K562 (cell line): ENCODE results near the gene DRD2. TPM values are rescaled to one million over a fixed set of nuclear protein-coding genes. Genes with fewer than 3 reads are reported as not detected.

ENCODE experiments used
- ATAC-seq: fragments of 200-7000 bp; cut with Tn5 transposase; 3 replicates; pipeline ENCODE4 v1.9.1; 2020; ENCODE audit warnings: moderate library complexity
- BruUV-seq: library from RNA; stranded (reverse); fragments of 400-500 nt; replicated peaks from 2 replicates; lab custom pipeline; 2021; lab: Mats Ljungman, UMichigan
- CTCF ChIA-PET: fragments of 300-600 bp; formaldehyde crosslinking; extraction: SDS; loops from one replicate; lab custom pipeline; 2021; ENCODE audit warnings: low intra/inter-chr PET ratio; lab: Yijun Ruan, JAX
- POLR2A ChIA-PET: fragments of 300-600, 350-650 bp; sonication (Branson Sonifier 250); formaldehyde crosslinking; extraction: SDS; loops from one replicate; lab custom pipeline; 2021; ENCODE audit warnings: antibody characterized with exemption, inconsistent platforms; lab: Yijun Ruan, JAX
- DNase-seq, 4 experiments: peaks; one replicate each; pipeline versions ENCODE4 v3.0.0 to v3.0.0-alpha.2; 2011 to 2018; ENCODE audit warnings: low spot score in 3 of 4, mixed read lengths in 3 of 4; ENCODE audit errors: extremely low read depth in 1 of 4
- FAIRE-seq: peaks from 2 replicates; lab custom pipeline; 2011; peaks lifted over from hg19 to GRCh38; lab: Jason Lieb, UNC
- H2AFZ ChIP-seq: 2 replicates; pipeline ENCODE4 v1.6.0; 2011; ENCODE audit warnings: low read depth, low read length, control low read depth, inconsistent platforms
- H3K27ac ChIP-seq: fragments of 200-600 bp; 3 replicates; pipeline ENCODE4 v1.8.0; 2011; ENCODE audit warnings: low read depth, mild to moderate bottlenecking, control low read depth, inconsistent platforms, low read length, moderate library complexity, mixed read lengths; ENCODE audit errors: extremely low read depth
- H3K27me3 ChIP-seq, 2 experiments: fragments of 300-600 bp in 1 of 2; 2 replicates in 1 of 2; 3 replicates in 1 of 2; pipeline versions ENCODE4 v1.6.0 to v1.8.0; 2011; ENCODE audit warnings: inconsistent platforms in 2 of 2, low read length in 2 of 2, mild to moderate bottlenecking in 1 of 2, mixed read lengths in 1 of 2, moderate library complexity in 1 of 2; ENCODE audit not compliant: control insufficient read depth in 2 of 2, insufficient read depth in 2 of 2
- H3K36me3 ChIP-seq: fragments of 300-600 bp; 3 replicates; pipeline ENCODE4 v1.8.0; 2011; ENCODE audit warnings: mild to moderate bottlenecking, low read length, inconsistent platforms; ENCODE audit not compliant: control insufficient read depth, insufficient read depth
- H3K4me1 ChIP-seq, 2 experiments: fragments of 200-600 bp in 1 of 2; replicated peaks in 1 of 2; 2 replicates in 1 of 2; 3 replicates in 1 of 2; pipeline versions ENCODE4 v1.5.1 to v1.8.0; 2011; ENCODE audit warnings: inconsistent platforms in 2 of 2, low read length in 2 of 2, mild to moderate bottlenecking in 1 of 2, mixed read lengths in 1 of 2, moderate library complexity in 1 of 2; ENCODE audit not compliant: control insufficient read depth in 2 of 2, insufficient read depth in 2 of 2
- H3K4me2 ChIP-seq: 2 replicates; pipeline ENCODE4 v1.6.1; 2011; ENCODE audit warnings: low read length, control low read depth, inconsistent platforms, mixed read lengths; ENCODE audit not compliant: insufficient read depth
- H3K4me3 ChIP-seq: fragments of 200-600 bp; sonication (generic), shearing (Covaris generic); 2 replicates; pipeline ENCODE4 v1.5.1; 2016; ENCODE audit warnings: control low read depth, inconsistent platforms
- H3K79me2 ChIP-seq: fragments of 200-600 bp; 3 replicates; pipeline ENCODE4 v1.8.0; 2011; ENCODE audit warnings: low read length, inconsistent platforms; ENCODE audit not compliant: control insufficient read depth, insufficient read depth
- H3K9ac ChIP-seq, 2 experiments: 2 replicates each; pipeline versions ENCODE4 v1.6.0 to v1.6.1; 2011; ENCODE audit warnings: low read depth in 2 of 2, low read length in 2 of 2, control low read depth in 1 of 2, inconsistent platforms in 1 of 2, mild to moderate bottlenecking in 1 of 2, mixed read lengths in 1 of 2; ENCODE audit not compliant: insufficient read depth in 1 of 2
- H3K9me1 ChIP-seq: one replicate; pipeline ENCODE4 v1.6.0; 2011; ENCODE audit warnings: inconsistent platforms, mild to moderate bottlenecking, low read length, moderate library complexity; ENCODE audit not compliant: control insufficient read depth, insufficient read depth
- H3K9me3 ChIP-seq: replicated peaks from 2 replicates; pipeline ENCODE4 v1.5.1; 2011; ENCODE audit warnings: low read depth, low read length, inconsistent platforms; ENCODE audit not compliant: control insufficient read depth, insufficient read depth
- H4K20me1 ChIP-seq: replicated peaks from 2 replicates; pipeline ENCODE4 v1.6.1; 2011; ENCODE audit warnings: low read length, inconsistent platforms, mixed read lengths; ENCODE audit not compliant: control insufficient read depth, insufficient read depth
- ARID2 ChIP-seq: fragments of 450-650 bp; IDR thresholded peaks from 2 replicates; pipeline ENCODE4 v1.6.1; 2017; ENCODE audit warnings: antibody characterized with exemption, mild to moderate bottlenecking
- BRD4 ChIP-seq: fragments of 200-600 bp; sonication (generic); IDR thresholded peaks from 2 replicates; pipeline ENCODE4 v1.6.1; 2017; ENCODE audit warnings: inconsistent platforms
- HOXB6 ChIP-seq: fragments of 250-450 bp; sonication (Bioruptor Pico); IDR thresholded peaks from 2 replicates; pipeline ENCODE4 v1.5.1; 2022; ENCODE audit warnings: mild to moderate bottlenecking, borderline replicate concordance
- ID3 ChIP-seq, 2 experiments: fragments of 250-450 bp in 1 of 2; fragments of 450-650 bp in 1 of 2; sonication (Bioruptor Pico) in 1 of 2; IDR thresholded peaks; 2 replicates each; pipeline versions ENCODE4 v1.6.1 to v1.8.0; 2016 to 2021; ENCODE audit warnings: mild to moderate bottlenecking in 2 of 2, moderate library complexity in 2 of 2, missing compliant biosample characterization in 1 of 2, missing genetic modification characterization in 1 of 2
- IFI16 ChIP-seq: fragments of 250-450 bp; sonication (Bioruptor Pico); IDR thresholded peaks from 2 replicates; pipeline ENCODE4 v2.1.2; 2022; ENCODE audit warnings: mild to moderate bottlenecking, inconsistent platforms
- KDM2B ChIP-seq: fragments of 250-450 bp; sonication (Bioruptor Pico); IDR thresholded peaks from 2 replicates; pipeline ENCODE4 v1.8.0; 2021; ENCODE audit warnings: mild to moderate bottlenecking, moderate library complexity
- POLR2AphosphoS2 ChIP-seq: IDR thresholded peaks from 2 replicates; pipeline ENCODE4 v1.6.1; 2012; ENCODE audit warnings: low read length, improper control_type of control experiment
- POLR2AphosphoS5 ChIP-seq: IDR thresholded peaks from 2 replicates; pipeline ENCODE4 v1.6.1; 2011; ENCODE audit warnings: mild to moderate bottlenecking, low read depth, low read length, moderate library complexity; ENCODE audit not compliant: control insufficient read depth, insufficient read depth
- TRIM25 ChIP-seq: fragments of 450-650 bp; IDR thresholded peaks from 2 replicates; pipeline ENCODE4 v1.7.0; 2016; ENCODE audit warnings: borderline replicate concordance
- ZNF518B ChIP-seq: fragments of 250-450 bp; sonication (Bioruptor Pico); IDR thresholded peaks from 2 replicates; pipeline ENCODE4 v1.5.0; 2021; ENCODE audit warnings: mild to moderate bottlenecking, moderate library complexity
- WGBS: fragments of 100-300 bp; shearing (Covaris generic); methylation state at CpG from one replicate; pipeline ENCODE4 v1.1.6; 2016; ENCODE audit warnings: low coverage, mixed read lengths; ENCODE audit not compliant: insufficient coverage; ENCODE audit errors: missing lambda C conversion rate; 5-methylcytosine and 5-hydroxymethylcytosine counted together
- in situ Hi-C: fragments of 300-500 bp; cut with MboI; formaldehyde crosslinking; loops from 4 replicates; pipeline ENCODE4 v1.15.0; 2018; ENCODE audit warnings: inconsistent platforms, mixed read lengths
- intact Hi-C: fragments of 100-400 bp; cut with micrococcal nuclease; formaldehyde crosslinking; loops from 2 replicates; pipeline ENCODE4 v1.14.2; 2022
- polyA plus RNA-seq, 8 experiments: library from polyadenylated mRNA; depleted of rRNA in 4 of 8; stranded (reverse) in 5 of 8; unstranded in 3 of 8; fragments of >200 nt; fragmentation: Nextera tagmentation in 2 of 8; fragmentation: Illumina TruSeq in 1 of 8; extraction: Ambion mirVana in 2 of 8; extraction: Trizol in 1 of 8; gene quantifications; 2 replicates each; pipeline versions ENCODE4 v1.2.1 to v1.2.3, GENCODE V29; 2011 to 2014; ENCODE audit warnings: inconsistent platforms in 1 of 8, missing spikeins in 1 of 8
- total RNA-seq, 7 experiments: library from RNA; depleted of rRNA in 6 of 7; stranded (reverse); fragments of >200 nt in 6 of 7; fragmentation: Illumina TruSeq in 2 of 7; extraction: Trizol in 2 of 7; gene quantifications; 2 replicates each; pipeline versions ENCODE4 v1.2.1 to v1.2.3, GENCODE V29; 2011 to 2021; ENCODE audit warnings: low replicate concordance in 1 of 7
- TF ChIP-seq, protein P1 (sequence below): sonication (generic); formaldehyde crosslinking; IDR thresholded peaks from 2 replicates; pipeline ENCODE4 v1.8.0; 2022; ENCODE audit warnings: mild to moderate bottlenecking, missing genetic modification reagents

Gene DRD2
- total and polyA plus RNA-seq, 9 of the 15 experiments (the other 6 are each of a cell fraction or from before 2014, with no cell fraction given), result not detected

DNA sequence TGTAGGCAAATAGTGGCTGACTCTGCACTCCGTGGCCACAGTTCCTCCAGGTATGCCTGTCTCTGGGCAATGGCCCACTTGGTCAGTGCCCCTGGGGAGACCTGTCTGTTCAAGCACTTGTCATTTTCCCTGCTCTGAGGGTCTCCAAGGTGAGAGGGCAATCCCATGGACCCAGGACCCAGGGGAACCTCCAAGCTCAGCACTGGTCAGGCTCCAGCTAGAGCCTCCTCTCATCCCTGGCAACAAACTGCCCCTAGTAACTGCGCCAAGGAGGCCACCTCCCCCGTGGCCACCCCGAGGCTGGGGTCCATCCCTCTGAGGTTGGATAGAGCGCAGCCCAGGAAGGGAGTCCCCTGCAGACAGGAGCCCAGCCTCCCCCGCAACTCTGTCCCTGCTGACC, 88.3 kb downstream of the DRD2 start:
- FAIRE-seq, result no peak
- no TSS peak for BruUV-seq
- no peak for ATAC-seq
- 0% methylated on average over 6 of the region's 6 CpGs for WGBS
- CTCF ChIA-PET, result no interaction called here
- no peak for DNase-seq
- Histone ChIP-seq H3K79me2 (no peaks in the 10 kb centered on the region), H3K9ac (no peak overlapping the region), H3K4me3 (no peak overlapping the region), H3K27ac (no peak overlapping the region)
- TF ChIP-seq BRD4 (no peak), ZNF518B (CRISPR knock-in tag) (no peak), POLR2AphosphoS5 (no peak), ID3 (CRISPR knock-in tag; IDR thresholded peaks at IDR 0.05) (no peak), ID3 (tag; IDR thresholded peaks at IDR 0.05) (no peak), KDM2B (no peak), HOXB6 (CRISPR knock-in tag) (no peak), IFI16 (CRISPR knock-in tag) (no peak), ARID2 (no peak), POLR2AphosphoS2 (no peak), TRIM25 (no peak)
- TF ChIP-seq, protein P1, sequence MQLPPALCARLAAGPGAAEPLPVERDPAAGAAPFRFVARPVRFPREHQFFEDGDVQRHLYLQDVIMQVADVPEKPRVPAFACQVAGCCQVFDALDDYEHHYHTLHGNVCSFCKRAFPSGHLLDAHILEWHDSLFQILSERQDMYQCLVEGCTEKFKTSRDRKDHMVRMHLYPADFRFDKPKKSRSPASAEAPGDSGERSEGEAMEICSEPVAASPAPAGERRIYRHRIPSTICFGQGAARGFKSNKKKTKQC (CRISPR knock-in tag), result no peak
- TF ChIP-seq, all 486 proteins: peak for 0
- no peaks in the 10 kb centered on the region for H4K20me1 ChIP-seq
- POLR2A ChIA-PET, result no interaction called here
- H3K4me1 ChIP-seq, result peaks cover 0 to 7% of the 10 kb centered on the region in 2 experiments; a peak in 1 of 5 replicates
- H3K27me3 ChIP-seq, result peaks cover 7 to 26% of the 10 kb centered on the region in 2 experiments; a peak in 4 of 5 replicates
- intact Hi-C loops, result no loop called here
- no peaks in the 10 kb centered on the region for H3K9me3 ChIP-seq
- H3K9me1 ChIP-seq, result no peaks in the 10 kb centered on the region
- no peak overlapping the region for H2AFZ ChIP-seq
- H3K36me3 ChIP-seq, result no peaks in the 10 kb centered on the region
- H3K4me2 ChIP-seq, result no peak overlapping the region
- in situ Hi-C loops, result no loop called here
